ENCODE results near the gene PAPPA. TPM values are rescaled to one million over a fixed set of nuclear protein-coding genes. Genes with fewer than 3 reads are reported as not detected.

PAPPA gene
- total RNA-seq, 1 experiment from 2014 or later: 0.05 TPM

- no peak overlapping the region for H3K4me3 ChIP-seq (replicated peaks in 1 of 2; ENCODE audit: low read depth in 1 of 2, low read length in 2 of 2)
- ChIA-PET RAD21 (ENCODE audit: low non-redundant PET in 1 of 2, low total read pairs in 2 of 2, uncharacterized antibody in 2 of 2, unreplicated experiment in 2 of 2) (no interaction called here), CTCF (no interaction called here), POLR2A (no interaction called here)
- no peaks in the 10 kb centered on the region for H4K20me1 ChIP-seq (ENCODE audit: insufficient read depth)
- H3K36me3 ChIP-seq (ENCODE audit: control insufficient read depth in 1 of 2, insufficient read depth in 2 of 2, low read length in 2 of 2): no peaks in the 10 kb centered on the region
- no peak overlapping the region for H3K9ac ChIP-seq (ENCODE audit: low read length)
- H3K4me2 ChIP-seq (ENCODE audit: low read length): no peak overlapping the region
- H3K79me2 ChIP-seq (ENCODE audit: insufficient read depth, low read length): no peaks in the 10 kb centered on the region
- peaks cover 73% of the 10 kb centered on the region for H3K27me3 ChIP-seq (ENCODE audit: insufficient read depth, low read length)
- intact Hi-C loops (cut with micrococcal nuclease): no loop called here
- BruUV-seq (replicated peaks): no TSS peak
- ATAC-seq (no peak), DNase-seq (ENCODE audit: low read depth, low spot score) (no peak)
- no peak overlapping the region for H2AFZ ChIP-seq (ENCODE audit: low read depth, low read length, poor library complexity, severe bottlenecking)
- no peaks in the 10 kb centered on the region for H3K4me1 ChIP-seq (ENCODE audit: control insufficient read depth in 1 of 2, insufficient read depth in 2 of 2, low read length in 2 of 2)
- no peak for TF ChIP-seq SRF (IDR thresholded peaks at IDR 0.05; ENCODE audit: low read depth)
- no peak for TF ChIP-seq CTCF (IDR thresholded peaks at IDR 0.05 in 2 of 3, conservative IDR thresholded peaks at IDR 0.05 in 1 of 3; ENCODE audit: borderline replicate concordance in 1 of 3, insufficient read depth in 1 of 3, low read depth in 2 of 3, low read length in 2 of 3)
- H3K9me3 ChIP-seq (ENCODE audit: control insufficient read depth in 1 of 2, insufficient read depth in 1 of 2, low read depth in 1 of 2, low read length in 2 of 2): no peaks in the 10 kb centered on the region
- H3K9me2 ChIP-seq (ENCODE audit: insufficient read depth): no peaks in the 10 kb centered on the region
- no peak overlapping the region for H3K27ac ChIP-seq (ENCODE audit: low read depth, low read length)
Observed at GRCh38 chr9:116309900-116310611, 156.5 kb downstream of the PAPPA start.

GRCh38 chr9:116312221-116312620, 158.6 kb downstream of the PAPPA start:
- intact Hi-C loops (cut with micrococcal nuclease): no loop called here
- no peak for ATAC-seq
- H2AFZ ChIP-seq (ENCODE audit: low read depth, low read length, poor library complexity, severe bottlenecking): no peak overlapping the region
- no peaks in the 10 kb centered on the region for H4K20me1 ChIP-seq (ENCODE audit: insufficient read depth)
- H3K79me2 ChIP-seq (ENCODE audit: insufficient read depth, low read length): no peaks in the 10 kb centered on the region
- H3K4me3 ChIP-seq (replicated peaks in 1 of 2; ENCODE audit: low read depth in 1 of 2, low read length in 2 of 2): no peak overlapping the region
- H3K4me1 ChIP-seq (ENCODE audit: control insufficient read depth in 1 of 2, insufficient read depth in 2 of 2, low read length in 2 of 2): no peaks in the 10 kb centered on the region
- ChIA-PET RAD21 (ENCODE audit: low non-redundant PET in 1 of 2, low total read pairs in 2 of 2, uncharacterized antibody in 2 of 2, unreplicated experiment in 2 of 2) (no interaction called here), CTCF (no interaction called here), POLR2A (no interaction called here)
- DNase-seq (ENCODE audit: low read depth, low spot score): no peak
- no peak overlapping the region for H3K9ac ChIP-seq (ENCODE audit: low read length)
- no peaks in the 10 kb centered on the region for H3K9me3 ChIP-seq (ENCODE audit: control insufficient read depth in 1 of 2, insufficient read depth in 1 of 2, low read depth in 1 of 2, low read length in 2 of 2)
- no TSS peak for BruUV-seq (replicated peaks)
- H3K4me2 ChIP-seq (ENCODE audit: low read length): no peak overlapping the region
- no peaks in the 10 kb centered on the region for H3K36me3 ChIP-seq (ENCODE audit: control insufficient read depth in 1 of 2, insufficient read depth in 2 of 2, low read length in 2 of 2)
- H3K27ac ChIP-seq (ENCODE audit: low read depth, low read length): no peak overlapping the region
- TF ChIP-seq SP1 (IDR thresholded peaks at IDR 0.05; ENCODE audit: low read depth) (no peak), TCF7L2 (IDR thresholded peaks at IDR 0.05; ENCODE audit: borderline replicate concordance, extremely low read depth, insufficient read depth, insufficient read length) (no peak), CEBPB (IDR thresholded peaks at IDR 0.05; ENCODE audit: low read depth) (no peak), ATF3 (IDR thresholded peaks at IDR 0.05) (no peak), YY1 (IDR thresholded peaks at IDR 0.05; ENCODE audit: extremely low read depth, insufficient replicate concordance, low read depth, low read length) (no peak), RAD21 (IDR thresholded peaks at IDR 0.05; ENCODE audit: low read depth) (no peak), EGR1 (IDR thresholded peaks at IDR 0.05; ENCODE audit: low read depth) (no peak), CBX3 (IDR thresholded peaks at IDR 0.05; ENCODE audit: low read depth) (no peak), REST (IDR thresholded peaks at IDR 0.05; ENCODE audit: low read depth) (no peak), JUND (IDR thresholded peaks at IDR 0.05) (no peak), FOSL1 (IDR thresholded peaks at IDR 0.05; ENCODE audit: low read depth) (no peak), POLR2A (IDR thresholded peaks at IDR 0.05; ENCODE audit: borderline replicate concordance, extremely low read depth, insufficient read depth, insufficient read length) (no peak), EZH2phosphoT487 (IDR thresholded peaks at IDR 0.05; ENCODE audit: borderline replicate concordance) (no peak)
- peaks cover 64% of the 10 kb centered on the region for H3K27me3 ChIP-seq (ENCODE audit: insufficient read depth, low read length)
- no peaks in the 10 kb centered on the region for H3K9me2 ChIP-seq (ENCODE audit: insufficient read depth)
